ENCODE data around the gene NHS. TPM values are rescaled to one million over a fixed set of nuclear protein-coding genes. Genes with fewer than 3 reads are reported as not detected.
"Not testable (repeated sequence)": the region's sequence is repeated elsewhere in the genome, so short reads cannot be mapped to it uniquely, and the experiment has no call there.

The NHS gene
- total RNA-seq, 1 experiment from 2014 or later: 3.0 TPM

- peak; percentile 91 for DNase-seq (ENCODE audit: low spot score)
These were observed 30.4 kb downstream of the NHS start for GRCh38 chrX:17405225-17405969.

DNA sequence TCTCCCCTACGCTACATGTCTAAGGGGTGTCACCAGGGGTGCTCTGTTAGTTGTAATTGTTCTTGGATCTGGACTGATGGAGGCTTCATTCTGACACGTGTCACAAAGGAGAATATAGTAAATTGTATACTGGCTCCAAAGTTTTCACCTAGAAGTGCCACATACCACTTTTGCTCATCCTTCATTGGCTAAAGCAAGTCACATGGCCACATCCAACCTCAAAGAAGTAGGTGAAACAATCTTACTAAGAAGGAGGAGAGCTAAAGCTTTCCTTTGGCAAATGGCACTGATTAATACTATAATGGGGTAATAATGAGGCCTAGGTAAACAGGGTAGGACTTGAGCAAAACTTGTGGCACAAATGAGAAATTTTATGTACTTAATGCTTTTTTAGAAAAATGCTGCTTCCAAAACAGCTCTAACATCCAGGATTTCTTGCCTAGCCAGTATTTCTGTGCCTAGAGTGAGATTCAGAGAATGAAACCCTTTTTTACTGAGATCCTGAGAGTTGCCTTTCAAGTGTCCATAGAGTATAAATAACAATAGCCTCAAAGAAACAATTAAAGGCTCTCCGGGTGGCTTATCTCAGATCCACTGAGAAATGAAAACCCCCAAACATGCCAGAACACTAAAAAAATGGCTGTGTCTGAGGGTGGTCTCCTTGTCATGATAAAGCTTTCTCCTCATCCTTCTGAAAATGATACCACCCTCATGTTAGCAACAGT lies 34.7 kb downstream of the NHS start:
- DNase-seq (ENCODE audit: low spot score): no peak

DNA sequence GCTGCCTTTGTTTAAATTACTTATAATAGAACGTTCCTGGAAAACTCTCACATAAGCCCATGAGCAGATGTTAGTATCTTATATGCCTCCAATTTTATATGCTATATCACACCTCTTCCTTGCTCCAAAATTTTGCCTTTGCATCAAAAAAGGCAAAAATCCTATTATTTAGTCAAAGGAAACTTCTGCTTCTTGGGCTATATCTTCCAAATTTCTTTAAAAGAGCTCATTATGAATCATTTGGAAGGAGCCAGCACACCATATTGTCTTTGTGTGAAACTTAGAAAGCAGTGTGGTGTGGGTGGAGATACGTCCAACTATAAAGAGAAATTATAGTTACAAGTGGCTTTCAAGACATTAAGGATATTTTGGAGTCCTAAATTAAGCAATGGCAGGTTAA lies 35.7 kb downstream of the NHS start:
- DNase-seq (ENCODE audit: low spot score): no peak

DNA sequence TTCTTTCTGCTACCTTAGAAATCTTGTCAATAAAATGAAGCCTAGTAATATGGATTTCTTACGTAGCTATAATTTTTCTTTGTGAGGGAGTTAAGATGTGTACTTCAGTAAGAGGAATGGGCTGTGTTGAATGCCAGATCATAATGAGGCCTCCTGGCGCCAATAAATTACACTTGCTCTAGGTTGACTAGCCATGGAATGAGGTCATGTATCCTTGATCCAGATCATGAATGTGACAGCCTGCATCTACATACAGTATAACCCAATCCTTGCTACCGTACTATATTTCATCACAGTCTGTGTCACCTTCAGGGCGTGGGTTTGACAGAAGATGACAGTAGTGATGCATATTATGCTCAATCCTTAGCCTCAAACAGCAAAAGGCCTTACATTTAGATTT lies 36.2 kb downstream of the NHS start:
- DNase-seq (ENCODE audit: low spot score): no peak

DNA sequence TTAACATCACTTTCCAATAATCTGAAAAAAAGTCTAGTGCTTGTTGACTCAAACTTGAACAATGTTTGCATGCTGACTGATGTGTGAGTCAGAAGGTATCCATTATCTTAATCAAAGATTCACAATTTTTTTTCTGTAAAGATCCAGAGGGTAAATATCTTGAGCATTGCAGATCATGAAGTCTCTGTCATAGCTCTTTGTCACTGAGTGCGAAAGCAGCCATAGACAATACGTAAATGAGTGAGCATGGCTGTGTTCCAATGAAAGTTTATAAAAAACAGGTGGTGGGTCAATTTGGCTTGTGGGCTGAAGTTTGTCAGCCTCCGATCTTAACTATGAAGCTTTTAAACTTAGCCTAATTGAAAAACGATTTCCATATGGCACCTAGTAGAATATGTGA lies 37.7 kb downstream of the NHS start:
- peak; percentile 62 for DNase-seq (ENCODE audit: low spot score)

- DNase-seq (ENCODE audit: low spot score): peak; percentile 83
These were observed 38.2 kb downstream of the NHS start for GRCh38 chrX:17413228-17413627.

DNA sequence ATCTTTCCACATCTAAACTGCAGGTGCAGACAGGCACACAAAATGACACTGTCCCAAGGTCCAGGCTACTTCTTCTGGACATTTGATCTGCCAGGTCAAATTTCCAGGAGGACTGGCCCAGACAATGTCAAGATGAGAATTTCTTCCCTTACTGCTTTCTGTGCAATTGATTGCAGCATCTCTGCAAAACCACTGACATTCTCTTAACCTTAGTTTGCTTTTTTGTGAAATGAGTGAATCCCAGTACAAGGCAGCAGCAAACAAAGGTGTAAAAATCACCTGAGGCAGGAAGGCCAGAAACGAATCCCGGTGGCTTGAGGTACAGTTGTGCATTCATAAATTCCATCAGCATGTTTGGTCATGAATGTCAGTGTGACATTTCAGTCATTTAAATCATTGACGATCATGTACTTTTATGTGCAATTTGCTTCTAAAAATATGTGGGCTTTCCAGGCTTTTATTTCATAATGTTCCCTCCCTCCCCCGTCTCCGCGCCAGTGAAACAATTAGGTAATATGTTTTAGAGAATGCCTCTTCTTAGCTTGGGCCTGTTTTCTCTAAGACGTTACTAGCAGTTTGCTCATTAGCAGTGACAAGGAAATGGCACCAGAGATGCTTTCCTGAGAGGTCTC lies 39.1 kb downstream of the NHS start:
- DNase-seq (ENCODE audit: low spot score): no peak

- DNase-seq (ENCODE audit: low spot score): no peak
These were observed 39.8 kb downstream of the NHS start for GRCh38 chrX:17414839-17415238.

GRCh38 chrX:17415242-17415810 lies 40.3 kb downstream of the NHS start:
- no peak for DNase-seq (ENCODE audit: low spot score)

GRCh38 chrX:17417372-17417771 lies 42.4 kb downstream of the NHS start:
- DNase-seq (ENCODE audit: low spot score): no peak

DNA sequence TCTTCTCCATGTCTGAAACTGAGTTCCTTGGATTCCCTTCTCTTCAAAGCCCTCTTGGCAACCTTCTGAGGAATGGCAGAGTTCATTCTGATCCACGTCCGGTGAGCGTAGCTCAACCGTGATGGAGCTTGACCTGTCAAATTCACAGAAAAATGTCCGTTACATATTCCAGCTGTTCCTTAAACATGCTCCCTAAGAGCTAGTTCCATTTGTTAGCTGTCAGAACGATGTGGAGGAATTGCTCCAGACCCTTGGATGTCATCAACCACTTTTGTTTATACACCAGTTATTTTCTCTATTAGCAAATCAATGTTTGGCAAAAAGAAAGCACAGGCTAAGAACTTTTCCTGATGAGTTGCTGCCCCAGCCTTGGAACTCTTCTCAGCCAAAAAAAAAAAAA lies 50.1 kb downstream of the NHS start:
- DNase-seq (ENCODE audit: low spot score): no peak

GRCh38 chrX:17425551-17425950 lies 50.6 kb downstream of the NHS start:
- no peak for DNase-seq (ENCODE audit: low spot score)

GRCh38 chrX:17431171-17431570 lies 56.2 kb downstream of the NHS start:
- no peak for DNase-seq (ENCODE audit: low spot score)

DNA sequence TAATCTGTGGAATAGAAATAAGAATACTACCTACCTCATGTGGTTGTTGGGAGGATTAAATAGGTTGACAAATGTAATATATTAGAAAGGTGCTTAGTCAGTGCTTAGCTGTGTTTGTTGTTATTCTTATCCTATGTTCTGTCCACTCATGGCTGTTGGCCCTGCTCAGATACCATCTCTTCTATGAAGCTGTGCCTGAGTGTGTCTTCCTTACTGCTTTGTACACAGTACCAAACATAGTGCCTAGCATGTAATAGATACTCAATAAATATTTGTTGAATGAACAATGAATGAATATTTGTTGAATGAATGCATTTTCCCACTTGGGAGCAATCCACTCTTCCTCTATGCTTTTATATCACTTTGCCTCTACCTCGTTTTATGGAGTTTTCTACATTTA lies 57.2 kb downstream of the NHS start:
- no peak for DNase-seq (ENCODE audit: low spot score)

GRCh38 chrX:17433965-17434364 lies 59.0 kb downstream of the NHS start:
- no peak for DNase-seq (ENCODE audit: low spot score)

DNA sequence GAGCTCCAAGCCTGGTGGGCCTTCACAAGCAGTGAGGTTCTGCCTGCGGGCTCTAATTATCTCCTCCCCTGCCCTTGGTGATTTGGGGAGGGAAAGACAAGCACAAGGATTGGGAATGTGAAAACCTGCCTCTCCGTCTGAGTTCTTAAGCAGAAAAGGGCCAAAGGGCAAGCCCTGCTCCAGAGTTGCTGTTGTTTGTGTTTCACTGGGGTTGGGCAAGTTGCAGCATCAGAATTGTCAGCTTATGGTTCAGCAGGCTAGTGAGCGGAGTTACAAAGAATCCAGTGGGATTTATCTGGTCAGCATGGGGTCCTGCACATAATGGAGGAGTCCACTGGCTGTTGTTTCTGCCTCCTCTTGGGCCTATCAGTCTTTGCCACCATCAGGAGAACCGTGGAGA lies 60.5 kb downstream of the NHS start:
- DNase-seq (ENCODE audit: low spot score): no peak

- DNase-seq (ENCODE audit: low spot score): no peak
These were observed 63.2 kb downstream of the NHS start for GRCh38 chrX:17438221-17438620.

DNA sequence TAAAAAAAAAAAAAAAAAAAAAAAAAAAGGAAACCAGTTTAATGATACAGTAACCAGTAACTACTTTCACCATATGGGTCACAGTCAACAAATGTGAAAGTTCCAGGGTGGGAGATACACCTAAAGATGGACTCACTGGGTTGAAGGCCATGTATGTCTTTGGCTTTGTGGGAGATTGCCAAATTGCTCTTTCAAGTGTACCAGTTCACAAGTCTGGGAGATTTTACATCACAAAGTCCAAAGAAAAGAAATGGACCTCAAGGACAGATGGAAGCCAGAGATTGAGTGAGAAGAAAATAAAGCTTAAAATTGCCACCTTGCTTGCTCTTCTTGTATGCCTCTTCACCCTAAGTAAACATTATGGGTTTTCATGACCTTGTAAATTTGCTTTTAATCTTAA lies 65.3 kb downstream of the NHS start:
- DNase-seq (ENCODE audit: low spot score): no peak

GRCh38 chrX:17440836-17441235 lies 65.8 kb downstream of the NHS start:
- no peak for DNase-seq (ENCODE audit: low spot score)

DNA sequence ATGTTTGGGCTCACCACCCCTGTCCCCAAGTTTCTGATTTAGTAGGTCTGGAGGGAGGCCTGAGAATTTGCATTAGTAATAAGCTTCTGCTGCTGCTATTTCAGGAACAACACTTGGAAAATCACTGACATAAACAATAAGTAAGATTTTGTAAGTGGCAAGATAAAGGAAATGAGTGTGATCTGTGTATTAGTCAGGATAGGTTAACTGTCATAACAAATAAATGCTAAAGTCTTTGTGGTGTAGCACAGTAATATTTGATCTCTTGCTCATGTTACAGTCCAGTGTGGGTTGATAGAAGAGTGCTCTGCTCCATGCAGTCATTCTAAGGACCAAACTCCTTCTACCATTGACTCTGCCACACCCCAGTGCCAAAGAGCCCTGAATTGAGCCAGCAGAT lies 67.0 kb downstream of the NHS start:
- DNase-seq (ENCODE audit: low spot score): peak; percentile 64

DNA sequence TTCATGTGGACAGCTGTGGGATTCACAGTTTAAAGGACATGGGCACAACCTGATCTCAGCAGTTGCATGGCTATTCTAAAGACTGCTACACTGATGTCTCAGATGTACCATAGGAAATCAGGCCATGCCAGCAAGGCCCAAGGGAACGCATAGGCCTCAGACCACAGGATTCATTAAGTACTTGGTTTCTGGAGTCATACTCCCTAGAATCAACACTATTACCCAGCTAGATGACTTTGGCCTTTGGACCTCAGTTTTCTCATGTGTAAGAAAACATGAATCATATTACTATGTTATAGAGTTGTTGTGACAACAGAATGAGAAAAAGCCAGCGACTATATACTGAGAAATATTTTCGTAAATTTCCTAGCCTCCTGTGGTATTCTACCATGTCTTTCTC lies 67.9 kb downstream of the NHS start:
- DNase-seq (ENCODE audit: low spot score): no peak

GRCh38 chrX:17443556-17443955 lies 68.6 kb downstream of the NHS start:
- DNase-seq (ENCODE audit: low spot score): no peak

GRCh38 chrX:17446269-17446668 lies 71.3 kb downstream of the NHS start:
- not testable (repeated sequence) for DNase-seq (ENCODE audit: low spot score)
